ENCODE data around the gene CES1. TPM values are rescaled to one million over a fixed set of nuclear protein-coding genes. Genes with fewer than 3 reads are reported as not detected.
"Not testable (repeated sequence)": the region's sequence is repeated elsewhere in the genome, so short reads cannot be mapped to it uniquely, and the experiment has no call there.

The CES1 gene
- total RNA-seq, 2 donors from 2014 or later: 4.2 to 19.1 TPM

- H3K9me3 ChIP-seq: no peaks in the 10 kb centered on the region
- H3K36me3 ChIP-seq (replicated peaks in 1 of 2; ENCODE audit: insufficient read depth in 1 of 2, low read depth in 2 of 2): no peaks in the 10 kb centered on the region
- no peaks in the 10 kb centered on the region for H3K27me3 ChIP-seq
- intact Hi-C loops (cut with DNase I): no loop called here
- WGBS, 2 donors: 75 to 78% methylated on average over 4 of the region's 4 CpGs
- no peaks in the 10 kb centered on the region for H3K4me1 ChIP-seq
- DNase-seq (no peak), ATAC-seq (no peak)
- H3K27ac ChIP-seq: no peak overlapping the region
- no peak overlapping the region for H3K4me3 ChIP-seq
- no peak for TF ChIP-seq POLR2A (IDR thresholded peaks at IDR 0.05)
- TF ChIP-seq CTCF (IDR thresholded peaks at IDR 0.05): no peak
Measured at GRCh38 chr16:55824473-55825000, 8.4 kb downstream of the CES1 start.

GRCh38 chr16:55822280-55822810, 10.6 kb downstream of the CES1 start:
- H3K36me3 ChIP-seq (replicated peaks in 1 of 2; ENCODE audit: insufficient read depth in 1 of 2, low read depth in 2 of 2): no peaks in the 10 kb centered on the region
- H3K9me3 ChIP-seq: no peaks in the 10 kb centered on the region
- no peaks in the 10 kb centered on the region for H3K4me1 ChIP-seq
- no peaks in the 10 kb centered on the region for H3K27me3 ChIP-seq
- TF ChIP-seq POLR2A (IDR thresholded peaks at IDR 0.05): no peak
- TF ChIP-seq CTCF (IDR thresholded peaks at IDR 0.05): no peak
- no peak for ATAC-seq
- 66% methylated on average over 3 of the region's 3 CpGs for WGBS, 2 donors
- H3K27ac ChIP-seq: no peak overlapping the region
- intact Hi-C loops (cut with DNase I): no loop called here
- DNase-seq: no peak
- H3K4me3 ChIP-seq: no peak overlapping the region

GRCh38 chr16:55821210-55821609, 11.7 kb downstream of the CES1 start:
- Histone ChIP-seq H3K27ac (no peak overlapping the region), H3K27me3 (no peaks in the 10 kb centered on the region), H3K4me1 (no peaks in the 10 kb centered on the region), H3K36me3 (replicated peaks in 1 of 2; ENCODE audit: insufficient read depth in 1 of 2, low read depth in 2 of 2) (no peaks in the 10 kb centered on the region), H3K4me3 (no peak overlapping the region), H3K9me3 (no peaks in the 10 kb centered on the region)
- no peak for DNase-seq
- 64 to 73% methylated on average over 2 to 4 of the region's 4 CpGs for WGBS, 2 donors
- TF ChIP-seq CTCF (IDR thresholded peaks at IDR 0.05) (no peak), POLR2A (IDR thresholded peaks at IDR 0.05) (no peak)
- intact Hi-C loops (cut with DNase I): no loop called here
- no peak for ATAC-seq

GRCh38 chr16:55820615-55821014, 12.3 kb downstream of the CES1 start:
- 67 to 86% methylated on average over 3 of the region's 3 CpGs for WGBS, 2 donors
- Histone ChIP-seq H3K27me3 (no peaks in the 10 kb centered on the region), H3K27ac (no peak overlapping the region), H3K4me3 (no peak overlapping the region), H3K4me1 (no peaks in the 10 kb centered on the region), H3K9me3 (no peaks in the 10 kb centered on the region), H3K36me3 (replicated peaks in 1 of 2; ENCODE audit: insufficient read depth in 1 of 2, low read depth in 2 of 2) (no peaks in the 10 kb centered on the region)
- no peak for ATAC-seq
- no peak for DNase-seq
- intact Hi-C loops (cut with DNase I): no loop called here
- no peak for TF ChIP-seq CTCF (IDR thresholded peaks at IDR 0.05)
- no peak for TF ChIP-seq POLR2A (IDR thresholded peaks at IDR 0.05)

GRCh38 chr16:55817236-55817912, 15.5 kb downstream of the CES1 start:
- Histone ChIP-seq H3K9me3 (no peaks in the 10 kb centered on the region), H3K36me3 (replicated peaks in 1 of 2; ENCODE audit: insufficient read depth in 1 of 2, low read depth in 2 of 2) (no peaks in the 10 kb centered on the region), H3K27ac (no peak overlapping the region), H3K27me3 (no peaks in the 10 kb centered on the region), H3K4me3 (no peak overlapping the region), H3K4me1 (peaks cover 3% of the 10 kb centered on the region)
- no peak for ATAC-seq
- 68 to 82% methylated on average over 5 of the region's 5 CpGs for WGBS, 2 donors
- DNase-seq: no peak
- intact Hi-C loops (cut with DNase I): no loop called here
- TF ChIP-seq CTCF (IDR thresholded peaks at IDR 0.05): no peak
- TF ChIP-seq POLR2A (IDR thresholded peaks at IDR 0.05): no peak

- 50 to 57% methylated on average over 4 of the region's 4 CpGs for WGBS, 2 donors
- H3K27ac ChIP-seq; H3K9me3 ChIP-seq; H3K27me3 ChIP-seq; ATAC-seq; DNase-seq; intact Hi-C loops (cut with DNase I); H3K4me3 ChIP-seq; H3K4me1 ChIP-seq; H3K36me3 ChIP-seq (replicated peaks in 1 of 2; ENCODE audit: insufficient read depth in 1 of 2, low read depth in 2 of 2): not testable (repeated sequence)
Measured at GRCh38 chr16:55816222-55816621, 16.7 kb downstream of the CES1 start.
